ENCODE results near the gene CTNNA1. TPM values are rescaled to one million over a fixed set of nuclear protein-coding genes. Genes with fewer than 3 reads are reported as not detected.
"Not testable (repeated sequence)": the region's sequence is repeated elsewhere in the genome, so short reads cannot be mapped to it uniquely, and the experiment has no call there.

CTNNA1 gene, protein sequence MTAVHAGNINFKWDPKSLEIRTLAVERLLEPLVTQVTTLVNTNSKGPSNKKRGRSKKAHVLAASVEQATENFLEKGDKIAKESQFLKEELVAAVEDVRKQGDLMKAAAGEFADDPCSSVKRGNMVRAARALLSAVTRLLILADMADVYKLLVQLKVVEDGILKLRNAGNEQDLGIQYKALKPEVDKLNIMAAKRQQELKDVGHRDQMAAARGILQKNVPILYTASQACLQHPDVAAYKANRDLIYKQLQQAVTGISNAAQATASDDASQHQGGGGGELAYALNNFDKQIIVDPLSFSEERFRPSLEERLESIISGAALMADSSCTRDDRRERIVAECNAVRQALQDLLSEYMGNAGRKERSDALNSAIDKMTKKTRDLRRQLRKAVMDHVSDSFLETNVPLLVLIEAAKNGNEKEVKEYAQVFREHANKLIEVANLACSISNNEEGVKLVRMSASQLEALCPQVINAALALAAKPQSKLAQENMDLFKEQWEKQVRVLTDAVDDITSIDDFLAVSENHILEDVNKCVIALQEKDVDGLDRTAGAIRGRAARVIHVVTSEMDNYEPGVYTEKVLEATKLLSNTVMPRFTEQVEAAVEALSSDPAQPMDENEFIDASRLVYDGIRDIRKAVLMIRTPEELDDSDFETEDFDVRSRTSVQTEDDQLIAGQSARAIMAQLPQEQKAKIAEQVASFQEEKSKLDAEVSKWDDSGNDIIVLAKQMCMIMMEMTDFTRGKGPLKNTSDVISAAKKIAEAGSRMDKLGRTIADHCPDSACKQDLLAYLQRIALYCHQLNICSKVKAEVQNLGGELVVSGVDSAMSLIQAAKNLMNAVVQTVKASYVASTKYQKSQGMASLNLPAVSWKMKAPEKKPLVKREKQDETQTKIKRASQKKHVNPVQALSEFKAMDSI
- total RNA-seq, result 100 to 1,000 TPM; 247 to 288 TPM

- Histone ChIP-seq H3K4me1 (peaks cover 0 to 41% of the 10 kb centered on the region in 2 donors), H3K27me3 (no peaks in the 10 kb centered on the region), H3K36me3 (peaks cover 7% of the 10 kb centered on the region), H3K4me3 (peak within 1 kb of the TSS; percentile 98 to 100), H3K9me3 (peaks cover 0 to 2% of the 10 kb centered on the region in 2 donors), H3K27ac (peak within 1 kb of the TSS; percentile 100)
- DNase-seq (ENCODE audit: low spot score), result peak; percentile 74
- TF ChIP-seq, protein P1, sequence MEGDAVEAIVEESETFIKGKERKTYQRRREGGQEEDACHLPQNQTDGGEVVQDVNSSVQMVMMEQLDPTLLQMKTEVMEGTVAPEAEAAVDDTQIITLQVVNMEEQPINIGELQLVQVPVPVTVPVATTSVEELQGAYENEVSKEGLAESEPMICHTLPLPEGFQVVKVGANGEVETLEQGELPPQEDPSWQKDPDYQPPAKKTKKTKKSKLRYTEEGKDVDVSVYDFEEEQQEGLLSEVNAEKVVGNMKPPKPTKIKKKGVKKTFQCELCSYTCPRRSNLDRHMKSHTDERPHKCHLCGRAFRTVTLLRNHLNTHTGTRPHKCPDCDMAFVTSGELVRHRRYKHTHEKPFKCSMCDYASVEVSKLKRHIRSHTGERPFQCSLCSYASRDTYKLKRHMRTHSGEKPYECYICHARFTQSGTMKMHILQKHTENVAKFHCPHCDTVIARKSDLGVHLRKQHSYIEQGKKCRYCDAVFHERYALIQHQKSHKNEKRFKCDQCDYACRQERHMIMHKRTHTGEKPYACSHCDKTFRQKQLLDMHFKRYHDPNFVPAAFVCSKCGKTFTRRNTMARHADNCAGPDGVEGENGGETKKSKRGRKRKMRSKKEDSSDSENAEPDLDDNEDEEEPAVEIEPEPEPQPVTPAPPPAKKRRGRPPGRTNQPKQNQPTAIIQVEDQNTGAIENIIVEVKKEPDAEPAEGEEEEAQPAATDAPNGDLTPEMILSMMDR (IDR thresholded peaks at IDR 0.05), result no peak
These were observed at the start of gene CTNNA1 for GRCh38 chr5:138752951-138753793. TSS of gene CTNNA1 (plus strand) at chr5:138753425. CDS start at chr5:138781925, 28,500 bp downstream.

GRCh38 chr5:138703777-138704176 lies 49.4 kb upstream of the CTNNA1 start:
- not testable (repeated sequence) for H3K9me3 ChIP-seq; H3K4me1 ChIP-seq; H3K4me3 ChIP-seq; H3K27ac ChIP-seq; H3K27me3 ChIP-seq; H3K36me3 ChIP-seq; DNase-seq (ENCODE audit: low spot score)

DNA sequence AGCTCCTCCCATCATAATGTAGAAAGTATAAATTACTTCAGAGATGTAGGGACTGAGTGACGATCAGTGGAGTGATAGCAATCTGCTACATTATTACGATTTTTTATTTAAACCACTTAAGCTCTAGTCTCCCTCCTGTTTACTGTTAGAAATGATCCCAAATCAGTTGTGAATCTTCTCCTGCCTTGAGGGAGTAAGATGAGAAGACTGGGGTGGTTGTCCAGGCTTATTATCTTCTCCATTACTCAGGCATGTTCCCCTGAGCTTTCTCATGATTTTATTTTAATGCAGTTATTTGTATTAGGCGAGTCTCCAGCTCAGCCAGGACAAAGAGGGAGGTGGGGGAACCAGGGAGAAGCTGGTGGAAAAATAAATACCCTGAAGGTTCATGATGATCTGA lies 48.2 kb upstream of the CTNNA1 start:
- TF ChIP-seq, protein P1 (IDR thresholded peaks at IDR 0.05), result no peak
- no peak for DNase-seq (ENCODE audit: low spot score)
- H3K9me3 ChIP-seq, result no peaks in the 10 kb centered on the region
- H3K4me3 ChIP-seq, result no peak overlapping the region
- no peaks in the 10 kb centered on the region for H3K36me3 ChIP-seq
- H3K27me3 ChIP-seq, result no peaks in the 10 kb centered on the region
- no peaks in the 10 kb centered on the region for H3K4me1 ChIP-seq
- H3K27ac ChIP-seq, result no peak overlapping the region

DNA sequence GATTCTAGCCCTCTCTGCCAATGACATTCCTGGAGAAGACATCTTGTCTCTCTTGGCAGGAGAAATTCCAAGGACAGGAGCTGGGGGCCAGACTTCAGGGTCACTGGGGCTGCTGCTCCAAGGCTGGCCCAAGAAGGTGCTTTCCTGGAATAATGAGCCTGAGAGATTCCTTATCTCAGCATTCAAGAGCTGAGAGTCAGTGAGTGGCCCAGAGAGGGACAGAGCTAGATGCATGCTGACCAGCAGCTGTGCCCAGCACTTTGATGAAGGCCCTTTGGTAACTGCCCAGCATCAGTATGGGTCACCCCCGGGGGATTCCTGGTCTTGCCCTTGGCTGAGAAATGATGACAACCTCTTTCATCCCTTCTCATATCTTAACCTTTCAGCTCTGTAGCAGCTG lies 47.7 kb upstream of the CTNNA1 start:
- Histone ChIP-seq H3K27me3 (no peaks in the 10 kb centered on the region), H3K36me3 (no peaks in the 10 kb centered on the region), H3K4me1 (no peaks in the 10 kb centered on the region), H3K4me3 (no peak overlapping the region), H3K9me3 (no peaks in the 10 kb centered on the region), H3K27ac (no peak overlapping the region)
- TF ChIP-seq, protein P1 (IDR thresholded peaks at IDR 0.05), result no peak
- DNase-seq (ENCODE audit: low spot score), result no peak

- TF ChIP-seq, protein P1 (IDR thresholded peaks at IDR 0.05), result no peak
- no peaks in the 10 kb centered on the region for H3K4me1 ChIP-seq
- DNase-seq (ENCODE audit: low spot score), result peak; percentile 82
These were observed 46.4 kb upstream of the CTNNA1 start for GRCh38 chr5:138706655-138707480.

More at GRCh38 chr5:138706655-138707480, 46.4 kb upstream of the CTNNA1 start:
- H3K4me3 ChIP-seq, result no peak overlapping the region
- no peak overlapping the region for H3K27ac ChIP-seq
- H3K36me3 ChIP-seq, result no peaks in the 10 kb centered on the region
- H3K9me3 ChIP-seq, result no peaks in the 10 kb centered on the region
- no peaks in the 10 kb centered on the region for H3K27me3 ChIP-seq
